Thymus (tissue), 11 donors: ENCODE results near the gene FOS. TPM values are rescaled to one million over a fixed set of nuclear protein-coding genes. Genes with fewer than 3 reads are reported as not detected.

ENCODE experiments used
- DNase-seq, 9 donors: peaks; one replicate each; pipeline ENCODE4 v3.0.0-alpha.2; 2013; ENCODE audit warnings: low spot score in 9 of 9, low read depth in 6 of 9, missing footprints in 1 of 9
- H3K27ac ChIP-seq, 2 donors: one replicate each; pipeline ENCODE4 v1.5.1; 2013; ENCODE audit warnings: control low read depth in 1 of 2, low read depth in 1 of 2, low read length in 1 of 2, mild to moderate bottlenecking in 1 of 2, moderate library complexity in 1 of 2
- H3K27me3 ChIP-seq, 2 donors: one replicate each; pipeline ENCODE4 v1.5.1; 2013; ENCODE audit warnings: low read length in 1 of 2; ENCODE audit not compliant: control insufficient read depth in 2 of 2, insufficient read depth in 1 of 2
- H3K36me3 ChIP-seq, 2 donors: one replicate each; pipeline ENCODE4 v1.5.1; 2013; ENCODE audit warnings: low read length in 1 of 2, mild to moderate bottlenecking in 1 of 2, moderate library complexity in 1 of 2; ENCODE audit not compliant: control insufficient read depth in 2 of 2, insufficient read depth in 2 of 2
- H3K4me1 ChIP-seq, 2 donors: one replicate each; pipeline ENCODE4 v1.5.1; 2013; ENCODE audit warnings: low read length in 2 of 2; ENCODE audit not compliant: control insufficient read depth in 2 of 2, insufficient read depth in 2 of 2
- H3K4me3 ChIP-seq, 2 donors: one replicate each; pipeline ENCODE4 v1.5.1; 2013; ENCODE audit warnings: low read length in 2 of 2, control low read depth in 1 of 2, mild to moderate bottlenecking in 1 of 2
- H3K9me3 ChIP-seq, 2 donors: one replicate each; pipeline ENCODE4 v1.5.1; 2013; ENCODE audit warnings: low read length in 1 of 2, mild to moderate bottlenecking in 1 of 2; ENCODE audit not compliant: control insufficient read depth in 2 of 2, insufficient read depth in 1 of 2
- WGBS: extraction: QIAGEN DNeasy Blood & Tissue Kit; methylation state at CpG from one replicate; pipeline ENCODE4 v1.1.7; 2013; 5-methylcytosine and 5-hydroxymethylcytosine counted together
- polyA plus RNA-seq: library from polyadenylated mRNA; stranded (reverse); fragments of 200-250 nt; gene quantifications from one replicate; pipeline ENCODE4 v1.2.3, GENCODE V29; 2013
- total RNA-seq: library from RNA; stranded (reverse); fragments of 120-200 nt; gene quantifications from one replicate; pipeline ENCODE4 v1.2.4, GENCODE V29; 2013
- donor health status: healthy.

Gene FOS
- total and polyA plus RNA-seq, 2 donors: 143 to 253 TPM

DNA sequence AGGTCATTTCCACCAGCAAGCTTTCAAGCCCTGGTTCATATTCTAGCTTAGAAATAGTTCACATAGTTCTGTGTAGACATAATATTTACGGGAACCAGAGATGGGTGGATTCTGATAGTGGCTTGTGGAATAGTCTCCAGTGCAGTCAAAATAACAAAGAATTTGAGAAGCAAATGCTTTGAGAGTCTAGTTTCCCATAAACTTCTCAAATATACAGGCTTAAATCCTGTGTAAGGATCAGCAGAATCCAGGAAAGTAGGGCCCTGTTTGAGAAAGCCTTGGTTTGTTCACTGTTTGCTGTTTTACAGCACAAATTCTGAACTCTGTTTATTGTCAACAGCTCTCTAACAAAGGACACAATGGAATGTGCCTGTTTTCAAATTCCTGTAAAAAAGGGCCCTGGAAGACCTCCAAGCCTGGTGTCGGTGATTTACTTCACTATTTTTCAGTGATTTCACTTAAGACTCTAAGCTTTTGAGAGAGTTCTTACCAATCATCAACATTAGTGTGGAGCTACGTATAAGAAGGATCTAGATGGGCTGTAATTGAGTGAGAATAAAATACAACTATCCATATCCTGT is 11.4 kb upstream of the FOS start:
- H3K4me1 ChIP-seq: no peaks in the 10 kb centered on the region
- peak overlapping the region in 1 of 2 donors; percentile 31 for H3K27ac ChIP-seq
- no peak overlapping the region for H3K4me3 ChIP-seq
- 92% methylated on average over 3 of the region's 3 CpGs for WGBS
- H3K27me3 ChIP-seq: peaks cover 0 to 1% of the 10 kb centered on the region in 2 donors
- no peaks in the 10 kb centered on the region for H3K36me3 ChIP-seq
- H3K9me3 ChIP-seq: no peaks in the 10 kb centered on the region
- no peak for DNase-seq

DNA sequence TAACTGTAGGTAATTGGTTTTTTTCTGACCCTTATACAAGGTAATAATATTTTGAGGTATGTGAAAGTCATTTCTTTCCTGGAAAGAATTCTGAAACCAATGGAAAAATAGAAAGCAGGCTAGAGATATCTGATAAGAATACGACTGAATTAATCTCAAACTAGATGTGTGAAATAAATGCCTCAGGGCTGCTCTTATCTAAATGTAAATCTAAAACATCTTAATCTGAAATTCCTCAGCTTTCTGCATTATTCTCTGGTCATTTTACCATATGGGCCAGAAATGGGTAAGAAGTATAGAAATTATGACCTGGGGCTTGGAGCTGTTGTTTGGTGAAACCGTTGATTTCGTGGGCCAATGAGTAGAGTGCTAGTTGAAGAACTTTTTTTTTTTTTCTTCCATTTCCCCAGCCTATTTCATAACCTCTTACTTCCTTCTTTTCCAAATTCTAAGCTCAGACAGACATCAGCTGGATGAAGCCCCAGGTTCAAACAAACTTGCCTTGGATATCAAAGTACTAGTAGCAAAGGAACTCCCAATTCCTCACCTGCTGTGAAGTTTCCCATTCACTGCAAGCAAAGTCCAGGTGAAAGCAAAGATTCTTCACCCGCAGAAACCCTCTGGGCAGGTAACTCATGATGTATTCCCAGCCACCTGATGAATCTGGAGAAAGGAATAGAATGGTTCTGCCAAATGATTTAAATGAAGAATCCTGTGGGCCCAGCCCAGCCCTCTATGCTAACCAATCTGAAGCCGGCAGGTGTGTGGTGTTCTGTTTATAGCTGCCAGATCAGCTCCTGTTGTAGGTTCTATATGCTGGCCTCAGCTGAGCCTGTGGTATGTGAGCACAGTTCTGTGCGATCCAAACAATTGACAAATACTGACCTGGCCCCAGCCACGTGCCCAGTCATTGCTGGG is 9.7 kb upstream of the FOS start:
- WGBS: 79% methylated on average over 7 of the region's 7 CpGs
- H3K27ac ChIP-seq: no peak overlapping the region

DNA sequence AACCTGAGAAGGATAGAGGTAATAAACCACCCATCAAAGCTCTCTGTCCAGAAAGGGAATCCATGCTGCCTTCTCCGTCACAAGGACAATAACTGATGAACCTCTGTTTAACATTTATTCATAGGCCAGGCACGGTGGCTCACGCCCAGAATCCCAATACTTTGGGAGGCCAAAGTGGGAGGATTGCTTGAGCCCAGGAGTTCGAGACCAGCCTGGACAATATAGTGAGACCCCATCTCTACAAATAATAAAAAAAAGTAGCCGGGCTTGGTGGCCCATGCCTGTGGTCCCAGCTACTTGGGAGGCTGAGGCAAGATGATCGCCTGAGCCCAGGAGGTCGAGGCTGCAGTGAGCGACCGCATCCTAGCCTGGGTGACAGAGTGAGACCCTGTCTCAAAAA is 7.1 kb upstream of the FOS start:
- Histone ChIP-seq H3K36me3 (no peaks in the 10 kb centered on the region), H3K9me3 (no peaks in the 10 kb centered on the region), H3K27ac (no peak overlapping the region), H3K4me1 (peaks cover 2 to 5% of the 10 kb centered on the region in 2 donors), H3K4me3 (no peak overlapping the region), H3K27me3 (peaks cover 22 to 42% of the 10 kb centered on the region in 2 donors)
- WGBS: 97% methylated on average over 9 of the region's 9 CpGs
- no peak for DNase-seq

More for the DNA sequence above, 9.7 kb upstream of the FOS start:
- DNase-seq: no peak
- no peaks in the 10 kb centered on the region for H3K4me1 ChIP-seq
- H3K27me3 ChIP-seq: peaks cover 0 to 15% of the 10 kb centered on the region in 2 donors
- no peaks in the 10 kb centered on the region for H3K9me3 ChIP-seq
- H3K4me3 ChIP-seq: no peak overlapping the region
- H3K36me3 ChIP-seq: no peaks in the 10 kb centered on the region

DNA sequence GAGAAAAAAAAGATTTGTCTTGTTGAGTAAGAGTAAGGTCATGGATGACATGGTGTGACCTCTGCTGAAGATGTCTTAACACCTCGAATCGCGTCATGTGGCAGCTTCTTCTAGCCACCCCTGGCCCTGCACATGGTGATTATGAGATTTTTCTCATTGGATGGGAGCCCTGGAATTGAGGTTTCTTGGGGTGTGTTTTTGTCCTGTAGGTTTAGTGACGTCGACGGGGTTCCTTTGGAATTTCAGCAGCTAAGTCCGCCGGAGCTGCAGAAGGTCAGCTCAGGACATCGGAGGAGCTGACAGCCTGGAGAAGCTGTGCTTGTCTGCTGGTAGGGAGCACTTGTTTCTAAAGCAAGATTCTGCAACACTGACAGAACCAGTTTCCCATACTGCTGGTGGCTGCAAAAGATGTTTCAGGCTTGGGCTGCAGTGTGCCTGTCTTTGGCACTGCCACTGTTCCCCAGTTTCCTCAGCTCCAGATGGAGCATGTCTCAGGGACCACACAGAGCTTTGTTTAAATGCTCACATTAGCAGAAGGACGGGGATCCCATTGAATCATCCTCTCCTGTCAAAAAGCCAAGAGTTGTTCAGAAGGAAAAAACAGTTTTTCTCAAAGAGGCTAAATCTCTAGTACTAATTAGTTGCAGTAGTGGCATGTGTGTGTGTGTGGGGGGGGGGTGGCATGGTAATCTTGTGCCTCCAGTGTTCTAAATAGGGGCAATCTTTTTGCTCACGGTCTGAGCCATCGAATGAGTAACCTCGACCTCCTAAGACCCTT is 5.2 kb upstream of the FOS start:
- no peaks in the 10 kb centered on the region for H3K36me3 ChIP-seq
- no peak overlapping the region for H3K4me3 ChIP-seq
- no peak overlapping the region for H3K27ac ChIP-seq
- peaks cover 34 to 58% of the 10 kb centered on the region in 2 donors for H3K27me3 ChIP-seq
- peaks cover 14 to 20% of the 10 kb centered on the region in 2 donors for H3K4me1 ChIP-seq
- peaks cover 0 to 2% of the 10 kb centered on the region in 2 donors for H3K9me3 ChIP-seq
- DNase-seq: no peak
- WGBS: 94% methylated on average over 13 of the region's 13 CpGs

DNA sequence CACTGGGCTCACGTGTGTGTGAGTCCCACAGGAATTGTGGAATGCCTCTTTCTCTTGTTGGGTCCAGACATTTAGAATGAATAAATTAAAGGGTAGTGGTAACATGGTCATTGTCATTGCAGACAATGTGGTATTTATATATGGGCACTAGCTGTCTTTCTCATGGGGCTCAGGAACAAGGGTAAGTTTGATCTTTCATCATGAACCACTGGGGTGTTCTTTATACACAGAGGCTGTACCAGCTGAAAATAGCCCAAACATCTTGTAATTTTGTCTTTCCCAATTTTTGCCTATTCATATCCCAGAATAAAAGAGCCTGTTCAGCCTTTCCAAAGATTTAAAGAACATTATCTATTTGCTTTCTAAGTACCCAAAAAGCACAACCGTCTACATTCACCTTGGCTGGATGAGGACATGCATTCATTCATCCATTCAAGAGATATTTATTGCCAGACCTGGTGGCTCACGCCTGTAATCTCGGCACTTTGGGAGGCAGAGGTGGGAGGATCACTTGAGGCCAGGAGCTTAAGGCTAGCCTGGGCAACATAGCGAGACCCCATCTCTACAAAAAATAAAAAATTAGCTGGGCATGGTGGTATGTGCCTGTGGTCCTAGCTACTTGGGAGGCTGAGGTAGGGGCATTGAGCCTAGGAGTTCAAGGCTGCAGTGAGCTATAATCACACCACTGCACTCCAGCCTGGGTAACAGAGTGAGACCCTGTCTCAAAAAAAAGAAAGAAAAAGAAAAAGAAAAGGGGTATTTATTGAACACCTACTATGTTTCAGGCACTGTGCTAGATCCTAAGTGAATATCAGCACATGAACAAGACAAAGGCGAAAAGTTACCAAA is 4.4 kb upstream of the FOS start:
- peak overlapping the region in 1 of 2 donors; percentile 42 for H3K27ac ChIP-seq
- no peak for DNase-seq
- H3K36me3 ChIP-seq: no peaks in the 10 kb centered on the region
- H3K9me3 ChIP-seq: peaks cover 0 to 3% of the 10 kb centered on the region in 2 donors
- H3K4me1 ChIP-seq: peaks cover 14 to 26% of the 10 kb centered on the region in 2 donors
- 84% methylated on average over 6 of the region's 6 CpGs for WGBS
- no peak overlapping the region for H3K4me3 ChIP-seq
- H3K27me3 ChIP-seq: peaks cover 34 to 65% of the 10 kb centered on the region in 2 donors

DNA sequence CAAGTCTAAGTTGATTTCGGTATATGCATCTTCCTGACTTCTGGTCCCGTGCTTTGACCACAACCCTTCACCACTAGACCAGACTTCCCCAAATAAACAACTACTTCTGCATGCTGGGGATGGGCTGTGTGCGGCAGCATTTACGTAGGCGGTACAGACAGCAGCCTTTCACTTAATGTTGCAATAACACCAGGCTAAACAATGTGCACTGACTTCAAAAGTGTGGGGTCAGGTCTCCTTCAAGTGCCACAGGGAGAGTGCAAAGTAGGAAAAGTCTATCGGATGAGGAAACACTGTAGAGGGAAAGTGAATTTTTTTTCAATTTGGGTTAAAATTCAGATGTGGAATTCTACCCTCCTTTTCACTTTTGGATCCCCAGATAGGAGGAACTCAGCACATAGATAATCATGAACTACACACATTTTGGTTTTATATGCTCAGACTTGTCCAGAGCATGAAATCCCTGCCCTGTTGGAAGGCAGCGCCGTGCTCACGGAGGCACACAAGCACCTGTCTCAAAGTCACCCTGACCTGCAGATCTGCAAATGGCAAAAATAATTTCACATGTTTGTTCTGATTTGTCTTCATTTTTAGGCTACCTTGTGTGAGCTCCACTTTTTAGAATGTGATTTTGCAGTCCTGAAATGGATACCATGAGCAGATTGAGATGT is 3.6 kb upstream of the FOS start:
- Histone ChIP-seq H3K27ac (peak overlapping the region; percentile 4 to 37), H3K27me3 (peaks cover 37 to 72% of the 10 kb centered on the region in 2 donors), H3K36me3 (peaks cover 0 to 2% of the 10 kb centered on the region in 2 donors), H3K4me1 (peaks cover 15 to 34% of the 10 kb centered on the region in 2 donors), H3K4me3 (no peak overlapping the region), H3K9me3 (peaks cover 0 to 3% of the 10 kb centered on the region in 2 donors)
- 39% methylated on average over 9 of the region's 9 CpGs for WGBS
- DNase-seq: peak in 3 of 9 donors; percentile 23 to 73 (median 54)

DNA sequence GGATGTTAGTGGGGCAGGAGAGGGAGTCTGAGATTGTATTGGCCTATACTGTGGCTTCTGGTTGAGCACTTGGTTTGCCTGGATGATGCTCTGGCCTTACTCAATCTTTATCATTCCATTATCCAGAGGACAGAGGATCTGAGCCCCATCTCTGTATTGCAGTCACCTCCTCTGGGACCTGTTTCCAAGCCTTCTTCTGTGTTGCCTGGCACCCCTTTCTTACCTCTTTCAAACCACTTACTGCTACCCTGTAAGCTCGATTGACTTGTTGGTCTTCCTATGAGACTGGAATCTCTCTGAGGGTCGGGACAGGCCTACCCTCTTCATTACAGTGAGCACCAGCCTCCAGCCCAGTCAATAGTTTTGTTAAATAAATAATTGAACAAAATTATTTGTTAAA is 3.0 kb upstream of the FOS start:
- Histone ChIP-seq H3K4me3 (no peak overlapping the region), H3K4me1 (peaks cover 19 to 34% of the 10 kb centered on the region in 2 donors), H3K27me3 (peaks cover 38 to 78% of the 10 kb centered on the region in 2 donors), H3K36me3 (peaks cover 1 to 7% of the 10 kb centered on the region in 2 donors), H3K9me3 (peaks cover 0 to 3% of the 10 kb centered on the region in 2 donors), H3K27ac (peak overlapping the region in 1 of 2 donors; percentile 37)
- DNase-seq: no peak
- 48% methylated on average over 2 of the region's 2 CpGs for WGBS
